Hematopoietic multipotent progenitor cell treated with erythropoietin and hydrocortisone succinate and interleukin-3 and kit ligand, for 6 days (in vitro differentiated cells): ENCODE data around the gene HAUS8.

Experiments
- DNase-seq: peaks from one replicate; pipeline ENCODE4 v3.0.0-alpha.2; 2015

HAUS8 gene

DNA sequence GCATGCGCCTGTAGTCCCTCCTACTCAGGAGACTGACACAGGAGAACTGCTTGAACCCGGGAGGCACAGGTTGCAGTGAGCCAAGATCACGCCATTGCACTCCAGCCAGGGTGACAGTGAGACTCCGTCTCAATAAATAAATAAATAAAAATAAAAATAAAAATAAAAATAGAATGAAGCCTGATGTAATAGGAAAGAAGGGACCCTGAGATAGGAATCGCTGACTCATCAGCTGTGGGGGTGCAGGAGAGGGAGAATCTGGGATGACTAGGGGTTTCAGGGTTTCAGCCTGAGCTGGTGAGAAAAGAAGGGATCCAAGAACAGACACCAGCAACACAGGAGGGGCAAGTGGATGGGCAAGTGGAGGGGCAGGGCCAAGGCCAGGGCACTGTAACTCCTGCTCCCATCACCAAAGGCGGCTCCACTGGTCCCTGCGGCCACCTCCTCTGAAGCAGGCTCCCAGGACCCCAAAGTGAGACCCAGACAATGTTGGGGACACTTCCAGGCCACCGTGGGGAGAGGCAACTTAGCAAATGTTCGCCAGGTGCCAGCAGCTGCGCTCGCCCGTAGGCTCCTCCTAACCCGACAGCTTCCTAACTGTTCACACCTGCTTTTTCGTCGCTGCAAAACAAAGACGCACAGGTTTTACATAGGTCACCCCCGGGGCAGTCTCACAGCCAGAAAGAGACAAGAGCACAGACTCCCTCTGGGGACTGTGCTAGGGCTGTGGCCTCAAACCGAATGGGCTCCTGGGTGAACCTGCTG lies 1.2 kb downstream of the HAUS8 start:
- DNase-seq = peak; percentile 64

DNA sequence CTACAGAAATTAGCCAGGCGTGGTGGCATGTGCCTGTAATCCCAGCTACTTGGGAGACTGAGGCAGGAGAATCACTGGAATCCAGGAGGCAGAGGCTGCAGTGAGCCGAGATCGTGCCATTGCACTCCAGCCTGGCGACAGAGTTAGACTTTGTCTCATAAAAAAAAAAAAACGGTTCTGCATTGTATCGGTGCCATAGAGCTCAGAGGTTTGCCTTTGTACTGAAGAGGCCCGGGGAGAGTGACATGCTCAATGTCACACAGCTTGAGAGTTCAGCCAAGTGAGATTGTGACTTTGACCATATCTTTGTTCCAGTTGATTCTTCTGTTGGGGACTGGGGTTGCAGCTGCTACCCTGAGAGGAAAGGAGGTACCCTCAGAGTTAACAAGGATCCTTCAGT lies 4.3 kb downstream of the HAUS8 start:
- DNase-seq = no peak

DNA sequence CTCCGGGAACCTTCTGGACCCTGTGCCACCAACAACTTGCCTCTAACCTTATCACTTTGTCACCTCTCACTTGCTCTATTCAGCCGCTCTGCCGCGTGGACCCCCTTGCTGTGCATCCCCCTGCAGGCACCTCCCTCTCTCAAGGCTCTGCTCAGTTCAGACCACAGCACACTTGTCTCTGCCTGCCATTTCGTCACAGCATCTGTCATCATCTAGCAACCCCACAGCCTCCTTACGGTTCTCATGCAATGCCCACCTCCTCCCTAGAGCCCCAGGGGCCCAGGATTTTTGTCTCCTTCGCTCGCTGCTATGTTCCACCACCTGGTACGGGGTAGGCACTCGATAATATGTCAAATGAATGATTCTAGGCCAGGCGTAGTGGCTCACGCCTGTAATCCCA lies 4.8 kb downstream of the HAUS8 start:
- DNase-seq = no peak

DNA sequence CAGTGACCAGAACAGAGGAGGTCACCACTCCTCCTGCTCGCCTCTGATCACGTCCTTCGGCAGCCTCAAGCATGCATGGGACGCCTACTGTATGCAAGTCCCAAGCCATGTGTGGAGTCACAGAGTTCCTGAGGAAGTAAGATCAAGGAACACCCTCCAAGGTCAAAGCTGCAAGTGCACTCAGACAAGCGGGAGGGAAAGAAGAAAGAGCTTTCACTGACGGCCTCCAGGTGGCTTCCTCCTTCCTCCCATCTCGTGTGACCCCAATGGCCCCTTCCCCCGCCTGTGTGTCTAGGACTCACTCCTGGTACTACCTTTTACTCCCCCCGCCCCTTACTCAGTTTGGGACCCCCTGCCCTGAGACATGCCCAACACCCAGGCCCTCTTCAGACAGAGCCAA lies 6.1 kb downstream of the HAUS8 start:
- no peak for DNase-seq

DNA sequence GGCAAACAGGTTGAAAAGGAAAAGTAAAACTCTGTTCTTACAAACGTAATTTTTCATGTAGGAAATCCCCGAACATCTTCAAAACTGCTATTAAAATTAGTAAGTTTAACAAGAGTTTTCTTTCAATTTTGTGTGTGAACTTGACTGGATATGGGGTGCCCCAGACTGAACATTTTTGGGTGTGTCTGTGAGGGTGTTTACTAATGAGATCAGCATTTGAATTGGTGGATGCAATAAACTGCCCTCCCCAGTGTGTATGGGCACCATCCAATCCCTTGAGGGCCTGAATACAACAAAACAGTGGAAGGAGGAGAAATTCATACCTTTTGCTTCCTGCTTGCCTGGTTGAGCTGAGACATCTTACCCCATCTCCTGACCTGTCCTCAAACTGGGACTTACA lies 11.8 kb downstream of the HAUS8 start:
- no peak for DNase-seq

DNA sequence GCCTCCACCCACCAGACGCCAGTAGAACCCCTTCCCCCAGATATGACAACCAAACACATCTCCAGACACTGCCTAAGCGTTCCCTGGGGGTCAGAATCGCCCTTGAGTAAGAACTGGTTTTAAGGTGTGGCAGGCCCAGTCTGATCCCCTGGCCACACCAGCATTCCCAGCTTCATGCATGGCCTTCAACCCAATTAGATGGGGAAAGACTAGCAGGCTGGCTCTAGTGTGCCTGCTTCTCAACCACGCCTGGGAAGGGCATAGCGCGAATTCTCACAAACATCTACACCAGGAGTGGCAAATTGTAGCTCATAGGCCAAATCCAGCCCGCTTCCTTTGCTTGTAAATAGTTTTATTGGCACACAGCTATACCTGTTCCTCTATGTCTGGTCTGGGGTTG lies 13.6 kb downstream of the HAUS8 start:
- DNase-seq = no peak

DNA sequence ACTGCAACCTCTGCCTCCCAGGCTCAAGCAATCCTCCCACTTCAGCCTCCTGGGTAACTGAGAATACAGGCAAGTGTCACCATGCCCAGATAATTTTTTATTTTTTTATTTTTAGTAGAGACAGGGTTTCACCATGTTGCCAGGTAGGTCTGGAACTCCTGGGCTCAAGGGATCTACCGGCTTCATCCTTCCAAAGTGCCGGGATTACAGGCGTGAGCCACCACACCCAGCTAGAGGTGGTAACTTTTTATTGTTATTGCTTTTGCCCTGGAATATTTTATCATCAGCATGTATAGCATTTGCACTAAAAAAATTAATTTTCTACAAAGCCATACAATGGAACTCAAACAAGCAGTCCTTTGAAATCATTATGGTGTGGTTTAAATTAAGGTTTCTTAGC lies 14.0 kb downstream of the HAUS8 start:
- no peak for DNase-seq

DNA sequence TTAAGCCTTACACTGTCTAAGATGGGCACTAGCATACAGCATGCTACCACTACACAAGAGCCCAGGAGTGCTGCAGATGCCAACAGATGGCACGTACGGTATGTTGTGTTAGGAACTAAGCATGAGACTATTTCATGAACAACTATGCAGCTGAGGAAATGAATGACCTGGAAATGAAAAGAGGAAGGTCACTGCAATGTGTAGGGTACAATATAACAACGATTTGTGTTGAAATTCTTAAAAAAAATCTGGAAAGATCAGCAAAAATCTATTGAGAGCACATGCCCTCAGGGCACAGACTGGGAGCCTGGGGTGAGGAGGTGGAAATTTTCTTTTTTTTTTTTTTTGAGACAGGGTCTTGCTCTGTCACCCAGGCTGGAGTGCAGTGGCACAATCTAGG lies 14.4 kb downstream of the HAUS8 start:
- no peak for DNase-seq

DNA sequence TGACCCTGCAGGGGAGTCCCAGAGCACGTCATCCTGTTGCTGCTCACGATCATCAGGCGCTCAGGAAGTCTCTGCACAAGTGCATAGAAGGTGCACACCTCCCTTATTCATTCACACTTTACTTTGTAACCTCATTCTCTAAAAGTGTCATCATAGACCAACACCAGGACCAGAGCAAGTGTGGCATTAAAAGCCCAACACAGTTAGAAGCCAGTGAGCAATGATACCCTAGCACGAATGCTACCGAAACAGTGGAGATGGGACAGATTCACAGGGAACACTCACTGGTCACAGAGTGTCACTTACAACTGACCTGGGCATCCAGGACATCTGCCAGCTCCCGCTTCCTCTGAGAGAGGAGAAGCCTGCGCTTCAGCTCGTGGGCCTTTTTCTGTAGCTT lies 17.0 kb downstream of the HAUS8 start:
- no peak for DNase-seq

DNA sequence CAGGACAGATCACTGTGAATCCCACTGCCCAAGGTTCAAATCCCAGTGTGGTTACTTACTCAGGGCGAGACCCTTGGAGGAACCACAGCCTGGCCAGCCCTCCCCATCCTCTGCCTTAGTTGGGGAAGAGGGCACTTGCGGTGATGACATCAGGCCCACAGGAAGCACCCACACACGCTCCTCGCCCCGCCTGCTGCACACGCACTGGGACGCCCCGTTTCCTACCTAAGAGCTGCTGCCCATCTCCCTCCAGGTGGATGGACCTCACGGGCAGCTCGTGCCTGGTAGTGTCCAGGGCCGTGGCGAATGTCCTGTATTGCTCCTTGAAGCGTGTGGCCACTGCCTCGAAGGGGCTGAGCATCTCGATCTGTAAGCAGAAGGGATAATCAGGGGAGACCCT lies 19.6 kb downstream of the HAUS8 start:
- no peak for DNase-seq

DNA sequence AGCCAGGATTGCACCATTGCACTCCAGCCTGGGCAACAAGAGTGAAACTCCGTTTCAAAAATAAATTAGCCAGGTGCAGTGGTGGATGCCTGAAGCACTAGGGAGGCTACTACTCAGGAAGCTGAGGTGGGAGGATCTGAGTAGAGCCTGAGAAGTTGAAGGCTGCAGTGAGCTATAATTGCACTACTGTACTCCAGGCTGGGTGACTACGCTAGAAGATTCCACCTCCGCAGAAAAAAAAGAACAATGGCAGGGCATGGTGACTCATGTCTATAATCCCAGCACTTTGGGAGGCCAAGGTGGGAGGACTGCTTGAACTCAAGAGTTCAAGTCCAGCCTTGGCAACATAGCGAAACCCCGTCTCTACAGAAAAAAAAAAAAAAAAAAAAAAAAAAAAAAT lies 20.5 kb downstream of the HAUS8 start:
- DNase-seq = no peak

DNA sequence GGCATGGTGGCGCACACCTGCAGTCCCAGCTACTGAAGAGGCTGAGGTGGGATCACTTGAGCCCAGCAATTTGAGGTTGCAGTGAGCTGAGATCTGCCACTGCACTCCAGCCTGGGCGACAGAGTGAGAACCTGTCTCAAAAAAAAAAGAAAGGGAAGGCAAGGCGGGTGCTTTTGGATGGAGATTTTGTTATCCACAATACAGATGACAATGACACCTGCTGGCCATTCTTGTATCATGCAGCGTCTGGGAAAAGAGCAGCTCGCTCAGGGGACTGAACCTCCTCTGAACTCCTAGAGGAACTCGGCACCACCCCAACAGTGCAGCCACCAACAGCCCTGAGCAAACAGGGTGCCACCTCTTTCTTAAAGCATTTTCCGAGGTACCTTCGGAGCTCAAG lies 22.8 kb downstream of the HAUS8 start:
- peak; percentile 65 for DNase-seq

DNA sequence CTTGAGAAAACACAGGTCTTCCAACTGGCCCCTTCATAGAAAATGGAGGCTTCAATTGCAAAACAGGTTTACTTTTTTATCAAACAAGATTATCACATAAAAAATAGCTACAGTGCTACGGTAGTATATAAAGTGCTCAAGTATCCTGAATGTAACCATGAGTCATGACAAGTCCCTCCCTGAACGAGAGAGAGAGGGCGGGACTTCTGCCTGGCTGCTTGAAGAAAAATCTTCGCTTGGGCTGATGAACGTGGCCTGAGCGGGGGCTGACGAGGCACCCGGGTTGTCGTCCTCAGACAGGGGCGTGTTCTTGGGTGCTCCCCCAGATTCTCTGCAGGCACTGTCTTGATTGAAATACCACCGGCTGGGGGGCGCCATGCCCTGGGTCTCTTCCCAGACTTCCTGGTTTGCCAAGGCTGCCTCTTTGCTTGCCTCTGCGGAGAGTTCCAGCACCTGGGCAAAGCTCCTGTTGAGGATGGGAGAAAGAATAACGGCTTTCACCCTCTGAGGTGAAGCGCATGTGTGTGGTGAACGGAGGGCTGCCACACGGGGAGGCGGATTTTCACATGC lies 25.5 kb downstream of the HAUS8 start:
- no peak for DNase-seq

DNA sequence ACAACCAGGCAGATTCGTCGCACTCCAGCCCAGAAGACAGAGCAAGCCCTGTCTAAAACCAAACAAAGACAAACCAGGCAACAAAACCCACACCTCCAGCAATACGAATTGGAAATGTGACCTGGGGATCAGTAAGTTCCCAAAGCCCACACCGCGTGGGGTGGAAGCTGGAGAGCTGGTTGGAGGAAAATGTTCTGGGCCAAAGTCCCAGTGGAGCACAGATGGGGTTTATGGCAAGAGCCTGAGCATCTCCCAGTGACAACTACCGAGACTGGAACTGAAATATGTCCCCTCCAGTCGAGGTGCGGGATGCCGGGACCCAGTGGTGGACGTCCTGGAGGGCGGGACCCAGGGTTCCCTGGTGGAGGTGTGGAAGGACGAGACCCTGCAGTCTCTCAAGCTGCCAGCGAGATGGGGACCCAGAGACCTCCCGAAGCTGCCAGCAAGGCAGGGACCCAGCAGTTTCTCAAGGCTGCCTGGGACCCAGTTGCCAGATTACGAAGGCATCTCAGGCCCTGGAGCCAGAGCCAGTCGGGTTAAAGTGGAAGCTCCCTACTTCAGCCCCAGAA lies 26.3 kb downstream of the HAUS8 start:
- DNase-seq = no peak

DNA sequence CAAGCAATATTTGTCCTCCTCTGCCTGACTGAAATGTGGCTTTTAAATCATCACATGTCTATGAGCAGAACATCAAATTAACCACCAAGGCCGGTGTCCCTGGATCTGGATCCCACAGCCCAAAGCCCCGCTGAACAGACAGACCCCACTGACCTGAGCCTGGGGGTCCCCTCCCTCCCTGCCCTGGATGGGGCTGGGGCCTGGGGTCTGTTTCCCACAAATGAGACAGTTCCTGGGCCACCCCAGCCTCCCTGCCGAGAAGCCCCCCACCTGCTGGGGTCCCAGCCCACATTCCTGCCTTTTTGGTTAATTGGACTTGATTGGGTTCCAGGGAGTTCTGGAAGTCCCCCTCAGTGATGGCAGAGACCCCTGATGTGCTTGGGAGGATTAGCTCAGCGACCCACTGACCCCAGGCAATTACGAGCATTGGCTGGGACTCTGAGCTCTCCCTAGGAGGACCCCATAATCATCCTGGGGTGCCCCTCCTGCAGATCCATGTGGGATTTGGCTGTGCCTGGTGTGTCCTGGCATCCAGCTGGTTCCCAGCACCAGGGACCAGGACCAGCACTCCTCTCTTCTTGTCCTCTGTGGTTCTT lies 29.2 kb downstream of the HAUS8 start:
- no peak for DNase-seq

DNA sequence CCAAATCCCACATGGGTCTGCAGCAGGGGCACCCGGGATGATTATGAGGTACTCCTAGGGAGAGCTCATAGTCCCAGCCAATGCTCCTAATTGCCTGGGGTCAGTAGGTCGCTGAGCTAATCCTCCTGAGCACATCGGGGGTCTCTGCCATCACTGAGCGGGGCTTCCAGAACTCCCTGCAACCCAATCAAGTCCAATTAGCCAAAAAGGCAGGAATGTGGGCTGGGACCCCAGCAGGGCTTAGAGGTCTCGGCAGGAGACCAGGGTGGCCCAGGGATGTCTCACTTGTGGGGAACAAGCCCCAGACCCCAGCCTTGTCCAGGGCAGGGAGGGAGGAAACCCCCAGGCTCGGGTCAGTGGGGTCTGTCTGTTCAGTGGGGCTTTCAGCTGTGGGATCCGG lies 31.5 kb downstream of the HAUS8 start:
- DNase-seq = no peak

DNA sequence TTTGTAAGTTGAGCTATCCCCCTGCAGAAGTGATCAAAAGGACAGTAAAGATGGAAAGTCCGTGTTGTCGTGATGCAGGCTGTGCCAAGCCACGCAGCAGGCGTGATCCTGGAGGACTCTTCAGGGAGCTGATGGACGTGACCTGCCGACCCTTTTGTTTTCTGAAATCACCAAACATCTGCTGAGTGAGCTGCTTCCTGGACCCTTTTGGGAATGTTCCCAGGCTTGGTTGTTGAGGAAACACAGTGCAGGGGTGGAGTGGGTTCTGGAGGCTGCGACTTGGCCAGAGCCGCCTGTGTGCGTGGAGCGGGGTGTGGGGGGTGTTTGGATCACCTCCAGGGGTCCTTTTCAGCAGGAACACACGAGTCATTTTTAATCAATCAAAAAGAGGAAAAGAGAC lies 33.3 kb downstream of the HAUS8 start:
- DNase-seq = no peak

DNA sequence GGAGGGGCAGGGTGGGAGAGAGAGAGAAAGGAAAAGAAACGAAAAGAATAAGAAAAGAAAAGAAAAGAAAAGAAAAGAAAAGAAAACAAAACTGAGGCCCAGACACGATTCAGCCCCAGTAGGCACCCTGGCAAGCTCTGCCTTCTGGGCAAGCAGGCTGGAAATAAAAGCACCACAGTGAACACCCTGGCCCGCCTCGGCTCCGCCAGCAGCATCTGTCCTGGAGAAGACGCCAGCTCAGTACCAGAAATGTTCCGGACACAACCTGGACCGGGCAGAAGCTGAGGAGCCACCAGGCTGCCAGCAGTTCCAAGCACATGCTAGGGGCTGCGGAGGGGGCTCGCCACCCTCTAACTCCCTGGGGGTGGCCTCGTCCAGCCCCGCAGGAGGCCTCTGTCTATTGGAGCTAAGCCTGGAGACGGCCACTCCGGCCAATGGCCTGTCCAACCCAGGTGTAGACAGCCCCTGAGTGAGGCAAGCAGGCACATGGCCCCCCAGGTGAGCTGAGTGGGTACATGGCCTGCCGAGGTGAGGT lies 37.2 kb downstream of the HAUS8 start:
- DNase-seq = no peak

DNA sequence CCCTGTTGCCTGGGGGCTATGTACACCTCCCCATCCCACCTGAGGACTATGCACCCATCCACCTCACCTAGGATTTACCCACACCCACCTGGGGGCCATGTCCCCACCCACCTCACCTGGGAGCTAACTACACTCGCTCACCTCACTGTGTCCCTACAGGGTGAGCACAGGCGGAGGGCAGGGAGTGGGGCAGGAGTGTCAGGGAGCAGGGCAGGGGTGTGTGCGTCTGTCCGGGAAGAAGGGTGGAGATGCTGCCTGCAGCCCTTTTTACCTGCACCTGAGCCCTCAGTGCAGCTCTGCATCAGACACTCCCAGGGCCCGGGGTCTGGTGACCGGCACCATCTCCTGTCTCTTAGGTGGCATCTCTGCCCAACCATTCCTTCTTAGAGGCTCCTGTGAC lies 38.1 kb downstream of the HAUS8 start:
- no peak for DNase-seq

DNA sequence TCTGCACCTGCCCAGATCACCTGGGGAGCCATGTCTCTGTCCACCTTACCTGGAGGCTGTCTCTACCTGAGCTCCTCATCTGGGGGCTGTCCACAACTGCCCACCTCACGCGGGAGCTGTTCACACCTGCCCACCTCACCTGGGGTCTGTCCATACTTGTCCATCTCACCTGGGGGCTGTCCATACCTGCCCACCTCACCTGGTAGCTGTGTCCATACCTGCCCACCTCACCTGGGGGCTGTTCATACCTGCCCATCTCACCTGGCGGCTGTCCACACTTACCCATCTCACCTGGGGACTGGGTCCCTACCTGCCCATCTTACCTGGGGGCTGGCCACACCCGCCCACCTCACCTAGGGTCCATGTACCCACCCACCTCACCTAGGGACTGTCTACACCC lies 38.6 kb downstream of the HAUS8 start:
- DNase-seq = no peak

DNA sequence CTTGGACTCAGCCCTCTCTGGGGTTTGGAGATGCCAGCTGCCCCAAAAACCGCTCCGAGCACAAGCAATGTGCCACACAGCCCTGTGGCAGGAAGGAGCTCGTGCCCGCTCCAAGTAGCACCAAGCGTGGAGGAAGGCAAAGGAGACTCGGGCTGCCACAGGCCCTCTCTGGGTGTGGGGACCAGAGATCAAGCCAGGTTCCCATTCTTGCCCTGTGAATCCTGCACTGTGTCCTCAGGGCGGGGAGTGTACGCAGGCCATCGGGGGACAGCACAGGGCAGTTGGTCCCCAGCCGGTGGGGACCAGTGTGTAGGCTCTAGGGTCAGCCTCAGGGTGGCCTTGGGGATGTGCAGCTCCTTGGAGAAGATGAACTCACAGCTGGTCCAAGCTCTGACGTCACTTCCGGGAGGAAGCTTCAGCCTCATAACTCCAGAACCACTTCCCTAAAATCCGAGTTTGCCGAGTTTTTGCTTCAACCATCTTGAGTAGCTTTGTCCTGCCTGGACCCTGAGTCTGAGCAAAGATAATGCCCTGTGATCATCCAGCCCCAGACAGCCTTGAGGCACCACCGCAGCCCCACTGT lies 39.3 kb downstream of the HAUS8 start:
- DNase-seq = peak; percentile 42

DNA sequence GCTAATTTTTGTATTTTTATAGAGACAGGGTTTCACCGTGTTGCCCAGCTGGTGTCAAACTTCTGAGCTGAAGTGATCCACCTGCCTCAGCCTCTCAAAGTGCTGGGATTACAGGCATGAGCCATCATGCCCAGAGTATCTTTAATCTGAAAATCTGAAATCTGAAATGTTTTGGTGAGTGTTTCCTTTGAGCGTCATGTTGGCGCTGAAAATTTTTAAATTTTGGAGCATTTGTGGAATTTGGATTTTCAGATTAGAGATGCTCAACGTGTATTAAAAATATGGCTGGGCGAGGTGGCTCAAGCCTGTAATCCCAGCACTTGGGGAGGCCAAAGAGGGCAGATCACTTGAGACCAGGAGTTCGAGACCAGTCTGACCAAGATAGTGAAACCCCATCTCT lies 43.5 kb downstream of the HAUS8 start:
- no peak for DNase-seq

DNA sequence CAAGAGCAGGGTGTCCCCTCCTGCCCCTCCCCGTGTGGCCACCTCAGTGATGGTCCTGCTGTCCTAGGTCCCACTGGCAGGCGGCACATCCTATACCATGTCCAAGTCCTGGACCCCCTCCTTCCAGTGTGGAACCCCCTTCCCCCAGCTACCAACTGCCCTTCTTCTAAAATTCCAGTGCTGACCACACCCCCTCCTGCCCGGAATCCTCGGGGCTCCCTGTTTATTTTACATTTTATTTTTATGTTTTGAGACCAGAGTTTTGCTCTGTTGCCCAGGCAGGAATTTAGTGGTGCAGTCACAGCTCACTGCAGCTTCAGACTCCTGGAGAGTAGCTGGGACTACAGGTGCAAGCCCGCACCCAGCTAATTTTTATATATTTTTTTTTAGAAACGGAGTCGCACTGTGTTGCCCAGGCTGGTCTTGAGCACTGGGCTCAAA lies 47.7 kb downstream of the HAUS8 start:
- no peak for DNase-seq
